ENCODE measurements around the gene PIK3R6. TPM values are rescaled to one million over a fixed set of nuclear protein-coding genes. Genes with fewer than 3 reads are reported as not detected.

PIK3R6 gene
- total RNA-seq, 1 donor from 2014 or later, result 1.2 TPM

GRCh38 chr17:8754890-8755289, 112.6 kb downstream of the PIK3R6 start:
- DNase-seq (ENCODE audit: extremely low read depth, low read depth, low spot score), result no peak

GRCh38 chr17:8753976-8754440, 113.5 kb downstream of the PIK3R6 start:
- DNase-seq (ENCODE audit: extremely low read depth, low read depth, low spot score), result no peak

- DNase-seq (ENCODE audit: extremely low read depth, low read depth, low spot score), result no peak
Observed at GRCh38 chr17:8753136-8753975, 114.1 kb downstream of the PIK3R6 start.

Other genes starting within 250 kb of the PIK3R6 start
- gene MYH10, start 236.9 kb downstream of the PIK3R6 start, total RNA-seq, result 89.0 and 137 TPM in 2 replicates
- not detected in 2 replicates for gene CCDC42, start 122.8 kb downstream of the PIK3R6 start, total RNA-seq
- gene SPDYE4, start 109.1 kb downstream of the PIK3R6 start, total RNA-seq, result not detected in 2 replicates
- 0.12 TPM in 1 of 2 replicates, not detected in the other for gene MFSD6L, start 68.3 kb downstream of the PIK3R6 start, total RNA-seq
- gene PIK3R5, start 98.0 kb upstream of the PIK3R6 start, total RNA-seq, result not detected in 2 replicates
- 0.82 TPM in 2 replicates for gene NTN1, start 153.8 kb upstream of the PIK3R6 start, total RNA-seq